ENCODE measurements around the gene TMEM51. TPM values are rescaled to one million over a fixed set of nuclear protein-coding genes. Genes with fewer than 3 reads are reported as not detected.

TMEM51 gene
- total RNA-seq, 1 donor from 2014 or later, result 82.3 TPM

GRCh38 chr1:15115542-15116330 is 37.8 kb upstream of the TMEM51 start:
- no peak for TF ChIP-seq CTCF (IDR thresholded peaks at IDR 0.05; ENCODE audit: insufficient read depth, low read length, poor library complexity, severe bottlenecking)
- no peak overlapping the region for H3K4me3 ChIP-seq (ENCODE audit: low read depth, low read length)
- DNase-seq (ENCODE audit: low read depth), result no peak
- no peaks in the 10 kb centered on the region for H3K27me3 ChIP-seq (ENCODE audit: control insufficient read depth, insufficient read depth, low read length)
- no peaks in the 10 kb centered on the region for H3K36me3 ChIP-seq (ENCODE audit: control insufficient read depth, insufficient read depth, low read length)

GRCh38 chr1:15116966-15117365 is 36.6 kb upstream of the TMEM51 start:
- Histone ChIP-seq H3K27me3 (ENCODE audit: control insufficient read depth, insufficient read depth, low read length) (no peaks in the 10 kb centered on the region), H3K36me3 (ENCODE audit: control insufficient read depth, insufficient read depth, low read length) (no peaks in the 10 kb centered on the region), H3K4me3 (ENCODE audit: low read depth, low read length) (no peak overlapping the region)
- no peak for DNase-seq (ENCODE audit: low read depth)
- no peak for TF ChIP-seq CTCF (IDR thresholded peaks at IDR 0.05; ENCODE audit: insufficient read depth, low read length, poor library complexity, severe bottlenecking)

- no peak overlapping the region for H3K4me3 ChIP-seq (ENCODE audit: low read depth, low read length)
- no peak for DNase-seq (ENCODE audit: low read depth)
- TF ChIP-seq CTCF (IDR thresholded peaks at IDR 0.05; ENCODE audit: insufficient read depth, low read length, poor library complexity, severe bottlenecking), result no peak
- no peaks in the 10 kb centered on the region for H3K36me3 ChIP-seq (ENCODE audit: control insufficient read depth, insufficient read depth, low read length)
- H3K27me3 ChIP-seq (ENCODE audit: control insufficient read depth, insufficient read depth, low read length), result no peaks in the 10 kb centered on the region
These were observed 35.7 kb upstream of the TMEM51 start for GRCh38 chr1:15117671-15118325.

GRCh38 chr1:15118579-15118978 is 35.0 kb upstream of the TMEM51 start:
- H3K27me3 ChIP-seq (ENCODE audit: control insufficient read depth, insufficient read depth, low read length), result no peaks in the 10 kb centered on the region
- no peak overlapping the region for H3K4me3 ChIP-seq (ENCODE audit: low read depth, low read length)
- H3K36me3 ChIP-seq (ENCODE audit: control insufficient read depth, insufficient read depth, low read length), result no peaks in the 10 kb centered on the region
- DNase-seq (ENCODE audit: low read depth), result no peak
- TF ChIP-seq CTCF (IDR thresholded peaks at IDR 0.05; ENCODE audit: insufficient read depth, low read length, poor library complexity, severe bottlenecking), result no peak

- no peaks in the 10 kb centered on the region for H3K36me3 ChIP-seq (ENCODE audit: control insufficient read depth, insufficient read depth, low read length)
- no peak overlapping the region for H3K4me3 ChIP-seq (ENCODE audit: low read depth, low read length)
- DNase-seq (ENCODE audit: low read depth), result no peak
- H3K27me3 ChIP-seq (ENCODE audit: control insufficient read depth, insufficient read depth, low read length), result no peaks in the 10 kb centered on the region
- TF ChIP-seq CTCF (IDR thresholded peaks at IDR 0.05; ENCODE audit: insufficient read depth, low read length, poor library complexity, severe bottlenecking), result no peak
These were observed 33.1 kb upstream of the TMEM51 start for GRCh38 chr1:15120251-15120945.

All from kidney epithelial cell (primary cell).